ENCODE results near the gene EML4. TPM values are rescaled to one million over a fixed set of nuclear protein-coding genes. Genes with fewer than 3 reads are reported as not detected.

Gene EML4
- total RNA-seq, 4 donors from 2014 or later: 33.3 to 79.6 (median 41.5) TPM

DNA sequence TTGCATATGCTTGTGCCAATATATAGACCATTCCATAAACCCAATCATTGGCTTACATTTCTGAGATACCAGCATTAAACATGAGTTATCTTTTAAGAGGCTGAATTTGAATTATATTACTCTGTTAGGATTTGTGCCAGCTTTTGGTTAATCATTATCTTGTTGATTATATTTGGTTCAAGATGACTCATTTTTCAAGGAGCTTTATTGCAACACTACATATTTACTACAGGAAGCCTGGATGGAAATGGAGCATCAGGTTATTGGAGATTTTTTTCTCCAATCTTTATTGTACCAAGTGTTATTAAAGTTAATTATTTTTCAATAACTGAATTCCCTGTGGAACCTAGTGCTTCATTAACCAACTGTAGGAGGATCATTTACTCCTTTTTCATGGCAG, 26.4 kb downstream of the EML4 start:
- no peak for TF ChIP-seq CTCF (IDR thresholded peaks at IDR 0.05)
- no peak for DNase-seq (ENCODE audit: low spot score)
- ATAC-seq (ENCODE audit: low FRiP score): peak; percentile 34

GRCh38 chr2:42196070-42196402, 26.9 kb downstream of the EML4 start:
- ATAC-seq (ENCODE audit: low FRiP score) (no peak), DNase-seq (ENCODE audit: low spot score) (no peak)
- TF ChIP-seq CTCF (IDR thresholded peaks at IDR 0.05): no peak

GRCh38 chr2:42196403-42197267, 27.5 kb downstream of the EML4 start:
- TF ChIP-seq CTCF (IDR thresholded peaks at IDR 0.05): no peak
- DNase-seq (ENCODE audit: low spot score) (no peak), ATAC-seq (ENCODE audit: low FRiP score) (no peak)

GRCh38 chr2:42197792-42198191, 28.6 kb downstream of the EML4 start:
- DNase-seq (ENCODE audit: low spot score) (no peak), ATAC-seq (ENCODE audit: low FRiP score) (no peak)
- no peak for TF ChIP-seq CTCF (IDR thresholded peaks at IDR 0.05)

- DNase-seq (ENCODE audit: low spot score): no peak
- TF ChIP-seq CTCF (IDR thresholded peaks at IDR 0.05): no peak
- ATAC-seq (ENCODE audit: low FRiP score): no peak
Observed at GRCh38 chr2:42198466-42198865, 29.3 kb downstream of the EML4 start.

DNA sequence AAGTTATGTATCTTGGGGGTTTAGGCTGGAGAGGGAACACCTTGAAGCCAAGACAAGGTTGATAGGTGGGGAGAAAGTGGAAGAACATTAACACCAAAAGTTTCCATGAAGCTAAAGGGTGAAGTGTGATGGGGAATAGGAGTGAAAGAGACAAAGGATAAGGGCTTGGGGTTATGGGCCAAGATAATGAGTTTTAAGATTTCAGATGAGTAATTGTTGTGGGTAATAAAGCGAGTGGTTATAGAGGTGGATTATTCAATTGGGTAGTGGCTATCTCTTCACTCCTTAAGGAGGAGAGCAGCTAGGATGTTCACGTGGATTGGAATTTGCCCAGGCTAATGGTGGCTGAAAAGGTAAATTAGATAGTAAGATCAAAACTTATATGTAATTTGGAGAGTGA, 29.8 kb downstream of the EML4 start:
- ATAC-seq (ENCODE audit: low FRiP score) (no peak), DNase-seq (ENCODE audit: low spot score) (no peak)
- no peak for TF ChIP-seq CTCF (IDR thresholded peaks at IDR 0.05)

GRCh38 chr2:42199626-42200025, 30.5 kb downstream of the EML4 start:
- no peak for TF ChIP-seq CTCF (IDR thresholded peaks at IDR 0.05)
- ATAC-seq (ENCODE audit: low FRiP score) (no peak), DNase-seq (ENCODE audit: low spot score) (no peak)

Measured in omental fat pad (tissue), 4 donors.